Measurements from ENCODE around the gene RIT1.
"Not testable (repeated sequence)": the region's sequence is repeated elsewhere in the genome, so short reads cannot be mapped to it uniquely, and the experiment has no call there.

RIT1 gene

GRCh38 chr1:155932487-155932886 is 21.3 kb upstream of the RIT1 start:
- no peak for DNase-seq

- DNase-seq, result no peak
These were observed 20.9 kb upstream of the RIT1 start for GRCh38 chr1:155932081-155932480.

GRCh38 chr1:155931332-155932038 is 20.3 kb upstream of the RIT1 start:
- DNase-seq, result no peak

- DNase-seq, result not testable (repeated sequence)
These were observed 19.6 kb upstream of the RIT1 start for GRCh38 chr1:155930725-155931124.

- DNase-seq, result no peak
These were observed 17.9 kb upstream of the RIT1 start for GRCh38 chr1:155929057-155929456.

- no peak for DNase-seq
These were observed 14.4 kb upstream of the RIT1 start for GRCh38 chr1:155925506-155925905.

- DNase-seq, result no peak
These were observed 9.6 kb upstream of the RIT1 start for GRCh38 chr1:155920717-155921116.

GRCh38 chr1:155919801-155920200 is 8.7 kb upstream of the RIT1 start:
- no peak for DNase-seq

- no peak for DNase-seq
These were observed 7.5 kb upstream of the RIT1 start for GRCh38 chr1:155918660-155919059.

GRCh38 chr1:155913969-155914757 is 3.0 kb upstream of the RIT1 start:
- DNase-seq, result no peak

- DNase-seq, result no peak
These were observed 947 bp upstream of the RIT1 start for GRCh38 chr1:155912056-155912536.

GRCh38 chr1:155910621-155911121 is 478 bp downstream of the RIT1 start:
- DNase-seq, result no peak

GRCh38 chr1:155909894-155910293 is 1.3 kb downstream of the RIT1 start:
- DNase-seq, result no peak

GRCh38 chr1:155904261-155904660 is 6.9 kb downstream of the RIT1 start:
- no peak for DNase-seq

GRCh38 chr1:155900161-155900560 is 11.0 kb downstream of the RIT1 start:
- DNase-seq, result no peak

- DNase-seq, result no peak
These were observed 11.5 kb downstream of the RIT1 start for GRCh38 chr1:155899683-155900082.

GRCh38 chr1:155898888-155899287 is 12.3 kb downstream of the RIT1 start:
- no peak for DNase-seq

- DNase-seq, result no peak
These were observed 13.4 kb downstream of the RIT1 start for GRCh38 chr1:155897746-155898145.

GRCh38 chr1:155896476-155896875 is 14.7 kb downstream of the RIT1 start:
- DNase-seq, result not testable (repeated sequence)

GRCh38 chr1:155895617-155896016 is 15.5 kb downstream of the RIT1 start:
- not testable (repeated sequence) for DNase-seq

GRCh38 chr1:155893389-155894142 is 17.6 kb downstream of the RIT1 start:
- peak in 1 of 2 experiments; percentile 12 for DNase-seq

GRCh38 chr1:155892796-155893195 is 18.4 kb downstream of the RIT1 start:
- no peak for DNase-seq

GRCh38 chr1:155890251-155890650 is 20.9 kb downstream of the RIT1 start:
- DNase-seq, result no peak

Data from stimulated activated CD4-positive, alpha-beta T cell treated with anti-CD3 and anti-CD28 coated beads, Interleukin-4, amount 100 ng/mL, for 4 hours (primary cell).